Measurements from ENCODE around the gene DPF1. TPM values are rescaled to one million over a fixed set of nuclear protein-coding genes. Genes with fewer than 3 reads are reported as not detected.

DPF1 gene
- total RNA-seq, 2 experiments from 2014 or later, result 7.6 to 11.3 TPM

DNA sequence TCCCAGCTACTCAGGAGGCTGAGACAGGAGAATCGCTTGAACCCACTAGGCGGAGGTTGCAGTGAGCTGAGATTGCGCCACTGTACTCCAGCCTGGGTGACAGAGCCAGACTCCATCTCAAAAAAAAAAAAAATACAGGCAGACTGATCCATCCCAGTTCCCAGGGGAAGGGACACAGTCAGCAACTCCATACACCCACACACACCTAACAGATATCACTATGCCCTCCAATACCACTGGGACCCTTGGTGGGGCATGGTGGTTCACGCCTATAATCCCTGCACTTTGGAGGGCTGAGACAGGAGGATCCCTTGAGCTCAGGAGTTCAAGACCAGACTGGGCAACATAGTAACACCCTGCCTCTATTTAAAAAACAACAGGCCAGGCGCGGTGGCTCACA is 2.6 kb downstream of the DPF1 start:
- Histone ChIP-seq H3K27ac (ENCODE audit: low read depth, low read length, poor library complexity, severe bottlenecking) (no peak overlapping the region), H2AFZ (ENCODE audit: low read length) (no peak overlapping the region), H3K9me2 (ENCODE audit: insufficient read depth, low read length) (no peaks in the 10 kb centered on the region), H3K4me2 (ENCODE audit: low read length) (no peak overlapping the region), H4K20me1 (ENCODE audit: insufficient read depth, low read length) (no peaks in the 10 kb centered on the region), H3K36me3 (ENCODE audit: insufficient read depth, low read length) (peaks cover 3% of the 10 kb centered on the region; the same call in 1 of the 2 replicates), H3K9me3 (ENCODE audit: low read length) (no peaks in the 10 kb centered on the region), H3K4me3 (ENCODE audit: low read depth, low read length, poor library complexity, severe bottlenecking) (no peak overlapping the region), H3K4me1 (ENCODE audit: insufficient read depth, low read length, poor library complexity, severe bottlenecking) (peaks cover 17% of the 10 kb centered on the region), H3K79me2 (ENCODE audit: insufficient read depth, low read depth, low read length) (no peaks in the 10 kb centered on the region)
- CTCF ChIA-PET (ENCODE audit: unreplicated experiment), result no interaction called here
- POLR2A ChIA-PET, result interaction anchor here (0.7 kb wide), 1 partner anchor 139 kb away, joined by 3 read pairs; no protein-coding TSS in a partner anchor
- BruUV-seq (replicated peaks), result no TSS peak
- intact Hi-C loops (cut with micrococcal nuclease; ENCODE audit: unreplicated experiment), result loop anchor here (5.0 to 10.0 kb wide), 2 partner anchors 79 to 247 kb away; no protein-coding TSS in a partner anchor
- no peak for DNase-seq (ENCODE audit: low spot score)
- TF ChIP-seq, protein P1, sequence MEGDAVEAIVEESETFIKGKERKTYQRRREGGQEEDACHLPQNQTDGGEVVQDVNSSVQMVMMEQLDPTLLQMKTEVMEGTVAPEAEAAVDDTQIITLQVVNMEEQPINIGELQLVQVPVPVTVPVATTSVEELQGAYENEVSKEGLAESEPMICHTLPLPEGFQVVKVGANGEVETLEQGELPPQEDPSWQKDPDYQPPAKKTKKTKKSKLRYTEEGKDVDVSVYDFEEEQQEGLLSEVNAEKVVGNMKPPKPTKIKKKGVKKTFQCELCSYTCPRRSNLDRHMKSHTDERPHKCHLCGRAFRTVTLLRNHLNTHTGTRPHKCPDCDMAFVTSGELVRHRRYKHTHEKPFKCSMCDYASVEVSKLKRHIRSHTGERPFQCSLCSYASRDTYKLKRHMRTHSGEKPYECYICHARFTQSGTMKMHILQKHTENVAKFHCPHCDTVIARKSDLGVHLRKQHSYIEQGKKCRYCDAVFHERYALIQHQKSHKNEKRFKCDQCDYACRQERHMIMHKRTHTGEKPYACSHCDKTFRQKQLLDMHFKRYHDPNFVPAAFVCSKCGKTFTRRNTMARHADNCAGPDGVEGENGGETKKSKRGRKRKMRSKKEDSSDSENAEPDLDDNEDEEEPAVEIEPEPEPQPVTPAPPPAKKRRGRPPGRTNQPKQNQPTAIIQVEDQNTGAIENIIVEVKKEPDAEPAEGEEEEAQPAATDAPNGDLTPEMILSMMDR (conservative IDR thresholded peaks at IDR 0.05; ENCODE audit: low read length), result no peak
- TF ChIP-seq EZH2phosphoT487 (IDR thresholded peaks at IDR 0.05; ENCODE audit: borderline replicate concordance, low read depth, low read length), result no peak

DNA sequence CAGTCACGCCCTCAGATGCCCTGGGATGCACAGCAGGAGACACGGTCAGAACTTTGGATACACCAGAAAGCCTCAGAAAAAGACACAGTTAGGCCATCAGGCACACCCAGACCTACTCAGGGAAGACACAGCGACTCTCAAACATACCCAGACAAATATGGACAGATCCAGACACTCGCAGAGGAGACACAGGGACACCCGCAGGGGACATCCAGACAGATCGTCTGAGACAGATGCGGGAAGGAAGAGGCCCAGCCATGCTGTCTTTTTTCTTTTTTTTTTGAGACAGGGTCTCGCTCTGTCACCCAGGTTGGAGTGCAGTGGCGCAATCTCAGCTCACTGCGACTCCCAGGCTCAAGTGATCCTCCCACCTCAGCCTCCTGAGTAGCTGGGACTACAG is 4.8 kb downstream of the DPF1 start:
- no TSS peak for BruUV-seq (replicated peaks)
- Histone ChIP-seq H3K4me1 (ENCODE audit: insufficient read depth, low read length, poor library complexity, severe bottlenecking) (peaks cover 9% of the 10 kb centered on the region), H3K4me2 (ENCODE audit: low read length) (no peak overlapping the region), H3K9me3 (ENCODE audit: low read length) (no peaks in the 10 kb centered on the region), H2AFZ (ENCODE audit: low read length) (no peak overlapping the region), H4K20me1 (ENCODE audit: insufficient read depth, low read length) (no peaks in the 10 kb centered on the region), H3K9me2 (ENCODE audit: insufficient read depth, low read length) (no peaks in the 10 kb centered on the region), H3K4me3 (ENCODE audit: low read depth, low read length, poor library complexity, severe bottlenecking) (no peak overlapping the region), H3K27ac (ENCODE audit: low read depth, low read length, poor library complexity, severe bottlenecking) (no peak overlapping the region), H3K36me3 (ENCODE audit: insufficient read depth, low read length) (peaks cover 3% of the 10 kb centered on the region; the same call in 1 of the 2 replicates), H3K79me2 (ENCODE audit: insufficient read depth, low read depth, low read length) (no peaks in the 10 kb centered on the region)
- intact Hi-C loops (cut with micrococcal nuclease; ENCODE audit: unreplicated experiment), result no loop called here
- TF ChIP-seq, protein P1 (conservative IDR thresholded peaks at IDR 0.05; ENCODE audit: low read length), result no peak
- TF ChIP-seq EZH2phosphoT487 (IDR thresholded peaks at IDR 0.05; ENCODE audit: borderline replicate concordance, low read depth, low read length), result no peak
- CTCF ChIA-PET (ENCODE audit: unreplicated experiment), result no interaction called here
- no peak for DNase-seq (ENCODE audit: low spot score)
- POLR2A ChIA-PET, result no interaction called here

DNA sequence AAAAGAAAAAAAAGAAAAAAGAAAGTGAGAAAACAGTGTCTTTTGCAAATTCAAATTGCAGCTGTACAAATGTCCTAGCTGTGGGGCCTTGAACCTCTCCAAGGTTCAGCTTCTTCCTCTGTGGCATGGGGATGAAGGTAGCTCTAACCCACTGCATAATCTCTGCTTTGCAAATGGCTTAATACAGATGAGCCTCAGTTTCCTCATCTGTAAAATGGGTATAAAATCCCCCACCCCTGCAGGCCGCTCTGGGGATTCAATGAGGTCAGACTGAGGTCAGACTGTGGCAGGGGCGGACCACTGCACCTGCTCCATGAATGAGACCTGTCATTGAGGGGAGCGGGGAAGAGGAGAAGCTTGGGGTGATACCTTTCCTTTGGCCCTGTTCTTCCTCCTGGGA is 5.8 kb downstream of the DPF1 start:
- BruUV-seq (replicated peaks), result no TSS peak
- DNase-seq (ENCODE audit: low spot score), result no peak
- Histone ChIP-seq H3K36me3 (ENCODE audit: insufficient read depth, low read length) (peaks cover 3% of the 10 kb centered on the region; the same call in 1 of the 2 replicates), H3K9me2 (ENCODE audit: insufficient read depth, low read length) (no peaks in the 10 kb centered on the region), H3K4me3 (ENCODE audit: low read depth, low read length, poor library complexity, severe bottlenecking) (no peak overlapping the region), H3K4me1 (ENCODE audit: insufficient read depth, low read length, poor library complexity, severe bottlenecking) (peaks cover 4% of the 10 kb centered on the region), H3K4me2 (ENCODE audit: low read length) (no peak overlapping the region), H3K9me3 (ENCODE audit: low read length) (no peaks in the 10 kb centered on the region), H4K20me1 (ENCODE audit: insufficient read depth, low read length) (no peaks in the 10 kb centered on the region), H2AFZ (ENCODE audit: low read length) (no peak overlapping the region), H3K27ac (ENCODE audit: low read depth, low read length, poor library complexity, severe bottlenecking) (no peak overlapping the region), H3K79me2 (ENCODE audit: insufficient read depth, low read depth, low read length) (no peaks in the 10 kb centered on the region)
- TF ChIP-seq EZH2phosphoT487 (IDR thresholded peaks at IDR 0.05; ENCODE audit: borderline replicate concordance, low read depth, low read length), result no peak
- TF ChIP-seq, protein P1 (conservative IDR thresholded peaks at IDR 0.05; ENCODE audit: low read length), result no peak
- ChIA-PET POLR2A (no interaction called here), CTCF (ENCODE audit: unreplicated experiment) (no interaction called here)
- intact Hi-C loops (cut with micrococcal nuclease; ENCODE audit: unreplicated experiment), result no loop called here
